Right ventricle myocardium superior (tissue), 1 donor: ENCODE measurements around the gene NPHP4. TPM values are rescaled to one million over a fixed set of nuclear protein-coding genes. Genes with fewer than 3 reads are reported as not detected.
"Not testable (repeated sequence)": the region's sequence is repeated elsewhere in the genome, so short reads cannot be mapped to it uniquely, and the experiment has no call there.

Source experiments
- ATAC-seq: fragments of 200-7000 bp; cut with Tn5 transposase; one replicate; pipeline ENCODE4 v1.9.1; 2020; ENCODE audit warnings: mild to moderate bottlenecking; ENCODE audit not compliant: poor library complexity
- DNase-seq: peaks from one replicate; pipeline ENCODE4 v3.0.0-alpha.2; 2020
- intact Hi-C: fragments of 100-400 bp; cut with DNase I; formaldehyde crosslinking; loops from one replicate; pipeline ENCODE4 v1.11.2; 2022
- total RNA-seq: library from RNA; stranded (reverse); fragmentation: NEBNext Ultra II Directional; extraction: Animal tissue kit (Norgen Biotek cat#: 25700); gene quantifications from one replicate; pipeline ENCODE4 v1.2.1, GENCODE V29; 2021
- donor health status: DM: no; HTN: yes; CAD: no; lungs with severe emphysema.

The NPHP4 gene
- total RNA-seq, 1 donor from 2014 or later = 4.3 TPM

GRCh38 chr1:5861871-5862825 is 130.1 kb downstream of the NPHP4 start:
- no peak for ATAC-seq
- intact Hi-C loops = no loop called here
- no peak for DNase-seq

GRCh38 chr1:5860277-5860676 is 131.9 kb downstream of the NPHP4 start:
- ATAC-seq (no peak), DNase-seq (no peak)
- intact Hi-C loops = no loop called here

GRCh38 chr1:5859766-5860165 is 132.5 kb downstream of the NPHP4 start:
- no peak for DNase-seq
- no peak for ATAC-seq
- intact Hi-C loops = no loop called here

GRCh38 chr1:5858844-5859407 is 133.3 kb downstream of the NPHP4 start:
- intact Hi-C loops = no loop called here
- DNase-seq (no peak), ATAC-seq (no peak)

- no peak for ATAC-seq
- DNase-seq = no peak
- intact Hi-C loops = no loop called here
Measured at GRCh38 chr1:5858246-5858645, 134.0 kb downstream of the NPHP4 start.

- ATAC-seq (no peak), DNase-seq (no peak)
- intact Hi-C loops = no loop called here
Measured at GRCh38 chr1:5857508-5858090, 134.6 kb downstream of the NPHP4 start.

- no peak for ATAC-seq
- intact Hi-C loops = no loop called here
- no peak for DNase-seq
Measured at GRCh38 chr1:5857011-5857410, 135.2 kb downstream of the NPHP4 start.

GRCh38 chr1:5856246-5856815 is 135.9 kb downstream of the NPHP4 start:
- intact Hi-C loops = no loop called here
- no peak for ATAC-seq
- DNase-seq = no peak

- ATAC-seq (no peak), DNase-seq (no peak)
- intact Hi-C loops = no loop called here
Measured at GRCh38 chr1:5855196-5855897, 136.9 kb downstream of the NPHP4 start.

- ATAC-seq (no peak), DNase-seq (no peak)
- intact Hi-C loops = no loop called here
Measured at GRCh38 chr1:5854754-5855153, 137.5 kb downstream of the NPHP4 start.

GRCh38 chr1:5853858-5854257 is 138.4 kb downstream of the NPHP4 start:
- intact Hi-C loops, DNase-seq, ATAC-seq: not testable (repeated sequence)

GRCh38 chr1:5850503-5850902 is 141.7 kb downstream of the NPHP4 start:
- ATAC-seq = no peak
- DNase-seq = no peak
- intact Hi-C loops = no loop called here

- DNase-seq (no peak), ATAC-seq (no peak)
- intact Hi-C loops = no loop called here
Measured at GRCh38 chr1:5849550-5849949, 142.7 kb downstream of the NPHP4 start.

- no peak for ATAC-seq
- DNase-seq = no peak
- intact Hi-C loops = no loop called here
Measured at GRCh38 chr1:5847013-5847659, 145.1 kb downstream of the NPHP4 start.

GRCh38 chr1:5845376-5845775 is 146.8 kb downstream of the NPHP4 start:
- intact Hi-C loops = no loop called here
- no peak for ATAC-seq
- DNase-seq = no peak

GRCh38 chr1:5844442-5844841 is 147.8 kb downstream of the NPHP4 start:
- intact Hi-C loops = no loop called here
- DNase-seq (no peak), ATAC-seq (no peak)

GRCh38 chr1:5843521-5844096 is 148.6 kb downstream of the NPHP4 start:
- no peak for ATAC-seq
- intact Hi-C loops = no loop called here
- DNase-seq = no peak

- intact Hi-C loops = no loop called here
- DNase-seq = no peak
- ATAC-seq = no peak
Measured at GRCh38 chr1:5842679-5843078, 149.5 kb downstream of the NPHP4 start.
